KMS-11 (cell line): ENCODE data around the gene HDAC6.

Source experiments
- H2AFZ ChIP-seq: fragments of 200-600 bp; sonication (generic); 2 replicates; pipeline ENCODE4 v1.6.1; 2016; ENCODE audit warnings: antibody characterized with exemption, mixed run types, low read depth
- H3K27ac ChIP-seq: fragments of 200-600 bp; sonication (generic); 2 replicates; pipeline ENCODE4 v1.6.1; 2016; ENCODE audit warnings: mild to moderate bottlenecking, mixed run types
- H3K27me3 ChIP-seq: fragments of 200-600 bp; sonication (generic); 2 replicates; pipeline ENCODE4 v1.6.1; 2017; ENCODE audit warnings: mild to moderate bottlenecking, low read depth, mixed run types, moderate library complexity; ENCODE audit not compliant: insufficient read depth
- H3K36me3 ChIP-seq: fragments of 200-600 bp; sonication (generic); 2 replicates; pipeline ENCODE4 v1.6.1; 2017; ENCODE audit warnings: mild to moderate bottlenecking, mixed run types; ENCODE audit not compliant: insufficient read depth
- H3K4me1 ChIP-seq: fragments of 200-600 bp; sonication (generic); 2 replicates; pipeline ENCODE4 v1.6.1; 2016; ENCODE audit warnings: mild to moderate bottlenecking, low read depth, mixed run types; ENCODE audit not compliant: poor library complexity, severe bottlenecking
- H3K4me2 ChIP-seq: fragments of 200-600 bp; sonication (generic); 2 replicates; pipeline ENCODE4 v1.7.0; 2016; ENCODE audit warnings: mild to moderate bottlenecking, mixed run types
- H3K4me3 ChIP-seq: fragments of 200-600 bp; sonication (generic); IDR thresholded peaks from 2 replicates; pipeline ENCODE4 v1.6.1; 2017; ENCODE audit warnings: low read depth, low read length, mixed read lengths; ENCODE audit not compliant: insufficient read depth
- H3K79me2 ChIP-seq: fragments of 200-600 bp; sonication (generic); 2 replicates; pipeline ENCODE4 v1.6.1; 2016; ENCODE audit warnings: low read depth, mixed run types; ENCODE audit not compliant: insufficient read depth
- H3K9ac ChIP-seq: fragments of 200-600 bp; sonication (generic); 2 replicates; pipeline ENCODE4 v1.6.1; 2016; ENCODE audit warnings: mild to moderate bottlenecking, mixed run types
- H4K20me1 ChIP-seq: fragments of 200-600 bp; sonication (generic); 2 replicates; pipeline ENCODE4 v1.6.1; 2016; ENCODE audit warnings: mild to moderate bottlenecking, mixed run types; ENCODE audit not compliant: insufficient read depth
- CTCF ChIP-seq: fragments of 200-600 bp; sonication (generic); conservative IDR thresholded peaks from 2 replicates; pipeline ENCODE4 v1.6.1; 2017; ENCODE audit warnings: low read depth, mild to moderate bottlenecking, antibody characterized with exemption, low read length, moderate library complexity, mixed read lengths

HDAC6 gene

GRCh38 chrX:48801280-48802088 is at the start of gene HDAC6:
HDAC6 (plus strand) TSS chrX:48802067; CDS start chrX:48802693, 626 bp downstream.
- Histone ChIP-seq H3K4me1 (peaks cover 4% of the 10 kb centered on the region), H3K27me3 (no peaks in the 10 kb centered on the region), H2AFZ (peak within 1 kb of the TSS; percentile 81), H4K20me1 (no peaks in the 10 kb centered on the region), H3K4me2 (peak within 1 kb of the TSS; percentile 95), H3K4me3 (no peak within 1 kb of the TSS), H3K36me3 (no peaks in the 10 kb centered on the region), H3K27ac (peak within 1 kb of the TSS; percentile 90), H3K79me2 (no peaks in the 10 kb centered on the region), H3K9ac (peak within 1 kb of the TSS; percentile 85)
- TF ChIP-seq CTCF, result no peak

GRCh38 chrX:48752498-48752897 is 49.4 kb upstream of the HDAC6 start:
- no peak for TF ChIP-seq CTCF
- H4K20me1 ChIP-seq, result no peaks in the 10 kb centered on the region
- H3K36me3 ChIP-seq, result no peaks in the 10 kb centered on the region
- H3K79me2 ChIP-seq, result no peaks in the 10 kb centered on the region
- H3K4me2 ChIP-seq, result no peak overlapping the region
- H3K4me1 ChIP-seq, result no peaks in the 10 kb centered on the region
- no peak overlapping the region for H3K27ac ChIP-seq
- H3K9ac ChIP-seq, result no peak overlapping the region
- H3K27me3 ChIP-seq, result no peaks in the 10 kb centered on the region
- H2AFZ ChIP-seq, result no peak overlapping the region
- H3K4me3 ChIP-seq, result no peak overlapping the region

- Histone ChIP-seq H3K27me3 (no peaks in the 10 kb centered on the region), H3K27ac (no peak overlapping the region), H3K4me1 (no peaks in the 10 kb centered on the region), H2AFZ (no peak overlapping the region), H3K4me2 (no peak overlapping the region), H4K20me1 (no peaks in the 10 kb centered on the region), H3K9ac (no peak overlapping the region), H3K79me2 (no peaks in the 10 kb centered on the region), H3K36me3 (no peaks in the 10 kb centered on the region), H3K4me3 (no peak overlapping the region)
- no peak for TF ChIP-seq CTCF
Measured at GRCh38 chrX:48753708-48754228, 48.1 kb upstream of the HDAC6 start.

GRCh38 chrX:48754238-48754637 is 47.6 kb upstream of the HDAC6 start:
- TF ChIP-seq CTCF, result no peak
- Histone ChIP-seq H3K4me1 (no peaks in the 10 kb centered on the region), H4K20me1 (no peaks in the 10 kb centered on the region), H3K4me3 (no peak overlapping the region), H3K27me3 (no peaks in the 10 kb centered on the region), H3K79me2 (no peaks in the 10 kb centered on the region), H3K36me3 (no peaks in the 10 kb centered on the region), H3K27ac (no peak overlapping the region), H3K9ac (no peak overlapping the region), H2AFZ (no peak overlapping the region), H3K4me2 (no peak overlapping the region)
